Measurements from ENCODE around the gene OAS3. TPM values are rescaled to one million over a fixed set of nuclear protein-coding genes. Genes with fewer than 3 reads are reported as not detected.

The OAS3 gene
- total RNA-seq, 1 experiment from 2014 or later, result 42.6 TPM

- no peaks in the 10 kb centered on the region for H3K27me3 ChIP-seq (replicated peaks; ENCODE audit: insufficient read depth, low read depth, low read length, poor library complexity)
- H3K27ac ChIP-seq (ENCODE audit: low read depth, low read length, poor library complexity, severe bottlenecking), result peak within 1 kb of the TSS; percentile 31
- DNase-seq (ENCODE audit: low spot score), result peak; percentile 55
- POLR2A ChIA-PET (ENCODE audit: low non-redundant PET), result no interaction called here
- peaks cover 21% of the 10 kb centered on the region for H3K4me1 ChIP-seq (ENCODE audit: insufficient read depth, low read length, poor library complexity, severe bottlenecking)
- TSS peak; percentile 81 for BruUV-seq (replicated peaks)
- CTCF ChIA-PET, result no interaction called here
- H3K36me3 ChIP-seq (ENCODE audit: insufficient read depth, low read length, poor library complexity, severe bottlenecking), result no peaks in the 10 kb centered on the region
- intact Hi-C loops (cut with micrococcal nuclease; ENCODE audit: unreplicated experiment), result no loop called here
- TF ChIP-seq CTCF (conservative IDR thresholded peaks at IDR 0.05; ENCODE audit: low read depth, low read length) (no peak), EZH2 (IDR thresholded peaks at IDR 0.05; ENCODE audit: borderline replicate concordance, low read depth, low read length, poor library complexity, severe bottlenecking) (no peak)
- H3K9me3 ChIP-seq (ENCODE audit: low read depth, low read length, poor library complexity, severe bottlenecking), result peaks cover 1% of the 10 kb centered on the region
- peak within 1 kb of the TSS; percentile 38 for H3K4me3 ChIP-seq (ENCODE audit: low read depth, low read length, poor library complexity, severe bottlenecking)
Measured at GRCh38 chr12:112906712-112907414, 31.4 kb upstream of the OAS3 start, which contains the start of gene OAS1. Gene OAS1, plus strand, starts transcription at chr12:112906962. Its CDS starts 78 bp downstream, at chr12:112907040.

GRCh38 chr12:112907415-112908157, 30.7 kb upstream of the OAS3 start:
- Histone ChIP-seq H3K4me1 (ENCODE audit: insufficient read depth, low read length, poor library complexity, severe bottlenecking) (peaks cover 17% of the 10 kb centered on the region), H3K27me3 (replicated peaks; ENCODE audit: insufficient read depth, low read depth, low read length, poor library complexity) (no peaks in the 10 kb centered on the region), H3K9me3 (ENCODE audit: low read depth, low read length, poor library complexity, severe bottlenecking) (peaks cover 8% of the 10 kb centered on the region), H3K4me3 (ENCODE audit: low read depth, low read length, poor library complexity, severe bottlenecking) (peak overlapping the region; percentile 38), H3K27ac (ENCODE audit: low read depth, low read length, poor library complexity, severe bottlenecking) (no peak overlapping the region), H3K36me3 (ENCODE audit: insufficient read depth, low read length, poor library complexity, severe bottlenecking) (no peaks in the 10 kb centered on the region)
- no peak for DNase-seq (ENCODE audit: low spot score)
- BruUV-seq (replicated peaks), result no TSS peak
- ChIA-PET CTCF (no interaction called here), POLR2A (ENCODE audit: low non-redundant PET) (no interaction called here)
- TF ChIP-seq CTCF (conservative IDR thresholded peaks at IDR 0.05; ENCODE audit: low read depth, low read length) (no peak), EZH2 (IDR thresholded peaks at IDR 0.05; ENCODE audit: borderline replicate concordance, low read depth, low read length, poor library complexity, severe bottlenecking) (no peak)
- intact Hi-C loops (cut with micrococcal nuclease; ENCODE audit: unreplicated experiment), result no loop called here

GRCh38 chr12:112908548-112908947, 29.7 kb upstream of the OAS3 start:
- Histone ChIP-seq H3K4me1 (ENCODE audit: insufficient read depth, low read length, poor library complexity, severe bottlenecking) (peaks cover 11% of the 10 kb centered on the region), H3K27me3 (replicated peaks; ENCODE audit: insufficient read depth, low read depth, low read length, poor library complexity) (no peaks in the 10 kb centered on the region), H3K9me3 (ENCODE audit: low read depth, low read length, poor library complexity, severe bottlenecking) (peaks cover 17% of the 10 kb centered on the region), H3K4me3 (ENCODE audit: low read depth, low read length, poor library complexity, severe bottlenecking) (no peak overlapping the region), H3K36me3 (ENCODE audit: insufficient read depth, low read length, poor library complexity, severe bottlenecking) (no peaks in the 10 kb centered on the region), H3K27ac (ENCODE audit: low read depth, low read length, poor library complexity, severe bottlenecking) (no peak overlapping the region)
- DNase-seq (ENCODE audit: low spot score), result no peak
- CTCF ChIA-PET, result no interaction called here
- intact Hi-C loops (cut with micrococcal nuclease; ENCODE audit: unreplicated experiment), result no loop called here
- POLR2A ChIA-PET (ENCODE audit: low non-redundant PET), result no interaction called here
- BruUV-seq (replicated peaks), result no TSS peak
- TF ChIP-seq CTCF (conservative IDR thresholded peaks at IDR 0.05; ENCODE audit: low read depth, low read length) (no peak), EZH2 (IDR thresholded peaks at IDR 0.05; ENCODE audit: borderline replicate concordance, low read depth, low read length, poor library complexity, severe bottlenecking) (no peak)
